SU-DHL-6 (cell line): ENCODE data around the gene ADARB2.

Experiments
- H2AFZ ChIP-seq: fragments of 200-600 bp; sonication (generic); 2 replicates; pipeline ENCODE4 v1.6.1; 2014; ENCODE audit warnings: low read depth, mild to moderate bottlenecking, moderate library complexity, mixed read lengths, antibody characterized with exemption, low read length; ENCODE audit not compliant: severe bottlenecking
- H3F3A ChIP-seq: fragments of 200-600 bp; shearing (Covaris generic); 2 replicates; pipeline ENCODE4 v1.6.0; 2016; ENCODE audit warnings: antibody characterized with exemption, mild to moderate bottlenecking; ENCODE audit not compliant: insufficient read depth
- H3K27ac ChIP-seq: fragments of 200-600 bp; sonication (generic); 2 replicates; pipeline ENCODE4 v1.5.1; 2016; ENCODE audit warnings: low read depth, mild to moderate bottlenecking, low read length, moderate library complexity, mixed read lengths
- H3K27me3 ChIP-seq: fragments of 200-600 bp; sonication (generic), shearing (Covaris generic); 2 replicates; pipeline ENCODE4 v1.6.0; 2014; ENCODE audit warnings: mild to moderate bottlenecking, low read length
- H3K36me3 ChIP-seq: fragments of 200-600 bp; sonication (generic); 2 replicates; pipeline ENCODE4 v1.6.1; 2014; ENCODE audit warnings: mild to moderate bottlenecking, low read length, mixed read lengths
- H3K4me2 ChIP-seq: fragments of 300-600, 200-600 bp; shearing (Covaris generic), sonication (generic); 2 replicates; pipeline ENCODE4 v1.6.0; 2014; ENCODE audit warnings: low read length, low read depth, mild to moderate bottlenecking; ENCODE audit not compliant: poor library complexity, severe bottlenecking
- H3K4me3 ChIP-seq: fragments of 200-600 bp; sonication (generic); 2 replicates; pipeline ENCODE4 v1.5.1; 2014; ENCODE audit warnings: antibody characterized with exemption, low read length, mild to moderate bottlenecking, mixed read lengths; ENCODE audit not compliant: insufficient read depth, poor library complexity, severe bottlenecking
- H3K79me2 ChIP-seq: fragments of 200-600 bp; sonication (generic); 2 replicates; pipeline ENCODE4 v1.6.1; 2014; ENCODE audit warnings: mild to moderate bottlenecking, low read length, moderate library complexity; ENCODE audit not compliant: insufficient read depth
- H3K9ac ChIP-seq: fragments of 200-600 bp; sonication (generic); 2 replicates; pipeline ENCODE4 v1.7.0; 2014; ENCODE audit warnings: mild to moderate bottlenecking, low read length
- H3K9me2 ChIP-seq: fragments of 200-600 bp; sonication (generic); replicated peaks from 2 replicates; pipeline ENCODE4 v1.6.1; 2014; ENCODE audit warnings: low read length; ENCODE audit not compliant: insufficient read depth
- H3K9me3 ChIP-seq: fragments of 200-600 bp; sonication (generic); 2 replicates; pipeline ENCODE4 v1.6.1; 2014; ENCODE audit warnings: low read length, mixed read lengths; ENCODE audit not compliant: insufficient read depth
- H4K20me1 ChIP-seq: fragments of 200-600 bp; sonication (generic); 2 replicates; pipeline ENCODE4 v1.6.1; 2014; ENCODE audit warnings: low read depth, mild to moderate bottlenecking, antibody characterized with exemption, low read length, moderate library complexity, mixed read lengths
- EZH2phosphoT487 ChIP-seq: fragments of 200-600 bp; sonication (generic), shearing (Covaris generic); conservative IDR thresholded peaks from 2 replicates; pipeline ENCODE4 v1.6.1; 2018; ENCODE audit warnings: mild to moderate bottlenecking, antibody characterized with exemption, low read length, moderate library complexity, mixed read lengths
- TF ChIP-seq, protein P1 (sequence below): fragments of 200-600 bp; sonication (generic); IDR thresholded peaks from one replicate; pipeline ENCODE4 v1.5.1; 2017; ENCODE audit warnings: antibody characterized with exemption, mild to moderate bottlenecking, low read length, moderate library complexity; ENCODE audit not compliant: insufficient read depth, poor library complexity, severe bottlenecking

ADARB2 gene

GRCh38 chr10:1548146-1548545 lies 189.2 kb downstream of the ADARB2 start:
- Histone ChIP-seq H3K36me3 (no peaks in the 10 kb centered on the region), H3K9ac (no peak overlapping the region), H3K79me2 (no peaks in the 10 kb centered on the region), H3K4me2 (no peak overlapping the region), H3K9me3 (no peaks in the 10 kb centered on the region), H3K9me2 (no peaks in the 10 kb centered on the region), H4K20me1 (no peaks in the 10 kb centered on the region), H3K27me3 (no peaks in the 10 kb centered on the region), H2AFZ (no peak overlapping the region), H3K4me3 (no peak overlapping the region), H3K27ac (no peak overlapping the region), H3F3A (no peaks in the 10 kb centered on the region)
- no peak for TF ChIP-seq EZH2phosphoT487
- TF ChIP-seq, protein P1, sequence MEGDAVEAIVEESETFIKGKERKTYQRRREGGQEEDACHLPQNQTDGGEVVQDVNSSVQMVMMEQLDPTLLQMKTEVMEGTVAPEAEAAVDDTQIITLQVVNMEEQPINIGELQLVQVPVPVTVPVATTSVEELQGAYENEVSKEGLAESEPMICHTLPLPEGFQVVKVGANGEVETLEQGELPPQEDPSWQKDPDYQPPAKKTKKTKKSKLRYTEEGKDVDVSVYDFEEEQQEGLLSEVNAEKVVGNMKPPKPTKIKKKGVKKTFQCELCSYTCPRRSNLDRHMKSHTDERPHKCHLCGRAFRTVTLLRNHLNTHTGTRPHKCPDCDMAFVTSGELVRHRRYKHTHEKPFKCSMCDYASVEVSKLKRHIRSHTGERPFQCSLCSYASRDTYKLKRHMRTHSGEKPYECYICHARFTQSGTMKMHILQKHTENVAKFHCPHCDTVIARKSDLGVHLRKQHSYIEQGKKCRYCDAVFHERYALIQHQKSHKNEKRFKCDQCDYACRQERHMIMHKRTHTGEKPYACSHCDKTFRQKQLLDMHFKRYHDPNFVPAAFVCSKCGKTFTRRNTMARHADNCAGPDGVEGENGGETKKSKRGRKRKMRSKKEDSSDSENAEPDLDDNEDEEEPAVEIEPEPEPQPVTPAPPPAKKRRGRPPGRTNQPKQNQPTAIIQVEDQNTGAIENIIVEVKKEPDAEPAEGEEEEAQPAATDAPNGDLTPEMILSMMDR = no peak

GRCh38 chr10:1546431-1547110 lies 190.8 kb downstream of the ADARB2 start:
- no peaks in the 10 kb centered on the region for H3K9me2 ChIP-seq
- H3K9me3 ChIP-seq = no peaks in the 10 kb centered on the region
- no peak overlapping the region for H3K27ac ChIP-seq
- no peak overlapping the region for H3K4me2 ChIP-seq
- H3K79me2 ChIP-seq = no peaks in the 10 kb centered on the region
- no peaks in the 10 kb centered on the region for H3K27me3 ChIP-seq
- no peaks in the 10 kb centered on the region for H3K36me3 ChIP-seq
- H3K9ac ChIP-seq = no peak overlapping the region
- no peak overlapping the region for H3K4me3 ChIP-seq
- no peak overlapping the region for H2AFZ ChIP-seq
- no peaks in the 10 kb centered on the region for H4K20me1 ChIP-seq
- no peaks in the 10 kb centered on the region for H3F3A ChIP-seq
- no peak for TF ChIP-seq EZH2phosphoT487
- TF ChIP-seq, protein P1 = no peak

DNA sequence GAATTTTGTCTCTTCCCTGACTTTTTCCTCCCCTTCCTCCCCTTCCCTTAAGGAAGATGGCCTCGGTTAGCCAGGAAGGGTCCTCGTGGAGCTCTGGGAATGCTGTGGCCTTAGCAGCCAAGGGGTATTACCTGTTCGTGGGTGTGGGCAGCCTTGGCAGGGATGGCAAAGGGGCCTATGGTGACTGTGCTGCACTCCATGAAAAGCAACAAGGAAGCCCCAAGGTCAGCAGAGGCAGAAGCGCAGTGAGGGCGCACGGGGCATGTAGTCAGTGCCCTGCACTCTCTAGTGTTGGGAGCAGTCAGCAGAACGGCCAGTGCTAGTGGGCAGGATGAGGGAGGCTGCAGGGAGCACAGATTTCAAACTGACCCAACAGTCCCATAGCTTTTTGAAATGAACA lies 191.8 kb downstream of the ADARB2 start:
- no peak overlapping the region for H2AFZ ChIP-seq
- H4K20me1 ChIP-seq = no peaks in the 10 kb centered on the region
- H3K4me3 ChIP-seq = no peak overlapping the region
- no peaks in the 10 kb centered on the region for H3K27me3 ChIP-seq
- no peak overlapping the region for H3K4me2 ChIP-seq
- H3K36me3 ChIP-seq = no peaks in the 10 kb centered on the region
- H3K9me2 ChIP-seq = no peaks in the 10 kb centered on the region
- H3F3A ChIP-seq = no peaks in the 10 kb centered on the region
- no peaks in the 10 kb centered on the region for H3K9me3 ChIP-seq
- H3K79me2 ChIP-seq = no peaks in the 10 kb centered on the region
- TF ChIP-seq, protein P1 = no peak
- TF ChIP-seq EZH2phosphoT487 = no peak
- H3K27ac ChIP-seq = no peak overlapping the region
- no peak overlapping the region for H3K9ac ChIP-seq
